Stimulated activated CD8-positive, alpha-beta memory T cell treated with anti-CD3 and anti-CD28 coated beads, Interleukin-4, amount 100 ng/mL, for 1 hour (primary cell): ENCODE measurements around the gene LAMC2.
"Not testable (repeated sequence)": the region's sequence is repeated elsewhere in the genome, so short reads cannot be mapped to it uniquely, and the experiment has no call there.

Experiments
- DNase-seq, 2 donors: peaks; one replicate each; pipeline ENCODE4 v3.0.0-alpha.2; 2020; ENCODE audit warnings: low read depth in 2 of 2, low spot score in 1 of 2

LAMC2 gene

DNA sequence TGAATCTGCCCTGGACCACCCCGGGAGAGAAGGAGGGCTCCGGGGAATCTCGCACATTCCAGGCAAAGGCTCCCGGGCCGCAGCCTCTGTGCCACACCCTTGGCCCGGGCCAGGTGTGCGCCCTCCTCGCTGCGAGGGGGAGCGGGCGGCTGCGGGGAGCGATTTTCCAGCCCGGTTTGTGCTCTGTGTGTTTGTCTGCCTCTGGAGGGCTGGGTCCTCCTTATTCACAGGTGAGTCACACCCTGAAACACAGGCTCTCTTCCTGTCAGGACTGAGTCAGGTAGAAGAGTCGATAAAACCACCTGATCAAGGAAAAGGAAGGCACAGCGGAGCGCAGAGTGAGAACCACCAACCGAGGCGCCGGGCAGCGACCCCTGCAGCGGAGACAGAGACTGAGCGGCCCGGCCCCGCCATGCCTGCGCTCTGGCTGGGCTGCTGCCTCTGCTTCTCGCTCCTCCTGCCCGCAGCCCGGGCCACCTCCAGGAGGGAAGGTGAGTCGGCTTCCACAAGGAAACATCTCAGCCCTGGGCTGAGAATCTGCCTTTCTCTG, at the start of gene LAMC2:
TSS of gene LAMC2 (plus strand) at position 324 of the 550 bp plus-strand sequence. CDS start at position 413, 89 bp downstream.
- DNase-seq, result no peak

DNA sequence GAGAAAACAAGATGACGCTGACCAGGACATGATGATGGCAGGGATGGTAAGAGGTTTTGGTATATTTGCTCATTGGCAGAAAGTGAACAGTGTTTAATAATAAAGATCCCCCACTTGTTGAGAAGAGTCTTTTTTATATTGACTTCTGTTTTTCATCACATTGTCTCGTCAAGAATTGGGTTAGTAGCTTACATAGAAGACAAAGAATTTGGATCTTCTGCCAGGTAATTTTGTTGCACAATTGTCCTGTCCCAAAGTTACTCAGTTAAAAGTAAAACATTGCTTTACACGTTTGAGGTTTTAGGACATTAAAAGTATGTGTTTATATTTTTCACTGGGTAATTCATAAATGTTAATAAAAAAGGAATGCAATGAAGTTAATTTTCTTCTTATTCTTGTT, 48.3 kb upstream of the LAMC2 start:
- no peak for DNase-seq

DNA sequence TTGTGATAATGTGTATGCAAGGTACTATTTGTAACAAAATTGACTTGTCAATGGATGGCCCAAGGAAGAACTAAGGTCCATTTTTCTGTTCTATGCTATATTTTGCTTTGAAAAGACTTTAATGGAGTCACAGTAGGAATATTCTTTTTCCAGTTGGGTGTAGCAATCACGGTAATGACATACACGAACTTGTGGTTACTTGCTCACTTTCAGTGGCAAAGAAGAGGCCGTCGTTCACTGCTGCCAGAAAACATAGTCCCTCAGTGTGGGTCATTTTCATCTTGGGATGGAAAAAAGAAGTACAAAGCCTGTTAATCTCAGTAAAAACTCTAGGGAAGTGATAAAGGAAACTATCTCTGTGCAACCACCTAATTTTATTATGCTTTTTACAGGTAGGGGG, 47.8 kb upstream of the LAMC2 start:
- DNase-seq, result no peak

DNA sequence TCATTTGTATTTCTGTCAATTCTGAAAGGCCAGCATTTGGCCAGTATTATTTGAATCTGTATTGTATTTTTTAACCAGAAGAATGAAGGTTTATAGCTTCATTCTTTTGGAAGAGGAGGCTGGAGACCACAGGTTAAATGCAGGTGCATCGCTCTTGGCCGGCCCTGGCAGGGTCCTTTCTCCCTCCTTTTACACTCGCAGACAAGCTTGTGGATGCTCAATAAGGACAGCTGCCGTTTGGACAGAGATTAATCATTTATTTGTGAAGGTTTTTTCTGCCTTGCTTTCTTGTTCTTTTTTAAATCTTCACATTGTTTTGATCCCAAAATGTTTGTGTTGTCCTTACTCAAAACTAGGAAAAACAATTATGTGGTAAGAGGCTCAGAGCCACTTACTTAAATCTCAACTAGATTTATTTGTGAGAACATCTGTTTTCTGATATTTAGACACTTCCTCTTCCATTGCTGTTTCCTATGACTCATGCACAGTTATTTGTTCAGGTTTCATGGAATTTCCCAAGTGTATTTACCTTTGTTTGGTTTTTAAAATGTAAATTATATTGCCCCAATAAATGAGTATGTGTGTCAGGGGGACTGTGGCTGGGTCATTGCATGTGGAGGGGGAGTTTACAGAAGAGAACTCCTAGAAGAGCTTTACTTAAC, 46.7 kb upstream of the LAMC2 start:
- DNase-seq, result no peak

DNA sequence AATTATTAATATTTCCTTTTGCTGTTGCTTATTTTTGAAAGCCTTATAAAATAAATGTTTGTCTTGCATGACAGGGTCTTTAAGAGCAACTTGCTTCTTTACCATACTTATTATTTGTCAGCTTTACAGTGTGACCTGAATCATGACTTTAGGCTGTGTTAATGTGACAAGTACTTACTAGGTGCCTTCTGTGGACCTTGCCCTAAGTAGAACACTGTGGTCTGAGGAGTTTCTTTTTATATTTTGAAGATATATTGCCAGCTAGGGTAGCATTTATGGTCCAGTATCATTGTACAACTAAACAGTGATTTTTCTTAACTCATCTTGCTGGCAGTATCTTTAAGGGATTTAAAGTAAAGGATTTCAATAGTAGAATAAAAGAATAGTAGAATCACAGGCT, 45.4 kb upstream of the LAMC2 start:
- no peak for DNase-seq

DNA sequence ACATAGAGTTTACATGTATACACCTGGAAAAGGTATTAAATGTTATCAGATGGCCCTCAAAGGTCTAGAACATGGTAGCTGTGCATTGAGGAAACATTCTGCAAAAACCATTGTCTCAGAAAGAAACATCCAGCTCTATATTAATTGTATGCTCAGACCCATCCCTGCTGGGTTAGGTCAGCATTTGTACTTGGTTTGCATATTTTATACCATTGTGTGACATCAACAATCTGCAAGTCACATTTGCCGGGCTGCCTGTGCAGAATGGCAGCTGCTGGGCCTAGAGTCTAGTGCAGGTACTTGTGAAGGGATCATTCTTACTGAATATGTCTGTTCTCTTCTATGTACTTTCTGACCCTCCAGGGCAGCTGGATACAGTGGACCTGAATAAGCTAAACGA, 43.9 kb upstream of the LAMC2 start:
- DNase-seq, result no peak

DNA sequence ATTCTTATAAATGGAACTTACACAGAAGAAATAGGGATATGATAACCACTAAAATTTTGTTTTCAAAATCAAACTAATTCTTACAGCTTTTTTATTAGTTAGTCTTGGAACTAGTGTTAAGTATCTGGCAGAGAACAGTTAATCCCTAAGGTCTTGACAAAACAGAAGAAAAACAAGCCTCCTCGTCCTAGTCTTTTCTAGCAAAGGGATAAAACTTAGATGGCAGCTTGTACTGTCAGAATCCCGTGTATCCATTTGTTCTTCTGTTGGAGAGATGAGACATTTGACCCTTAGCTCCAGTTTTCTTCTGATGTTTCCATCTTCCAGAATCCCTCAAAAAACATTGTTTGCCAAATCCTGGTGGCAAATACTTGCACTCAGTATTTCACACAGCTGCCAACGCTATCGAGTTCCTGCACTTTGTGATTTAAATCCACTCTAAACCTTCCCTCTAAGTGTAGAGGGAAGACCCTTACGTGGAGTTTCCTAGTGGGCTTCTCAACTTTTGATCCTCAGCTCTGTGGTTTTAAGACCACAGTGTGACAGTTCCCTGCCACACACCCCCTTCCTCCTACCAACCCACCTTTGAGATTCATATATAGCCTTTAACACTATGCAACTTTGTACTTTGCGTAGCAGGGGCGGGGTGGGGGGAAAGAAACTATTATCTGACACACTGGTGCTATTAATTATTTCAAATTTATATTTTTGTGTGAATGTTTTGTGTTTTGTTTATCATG, 42.3 kb upstream of the LAMC2 start:
- DNase-seq, result no peak

DNA sequence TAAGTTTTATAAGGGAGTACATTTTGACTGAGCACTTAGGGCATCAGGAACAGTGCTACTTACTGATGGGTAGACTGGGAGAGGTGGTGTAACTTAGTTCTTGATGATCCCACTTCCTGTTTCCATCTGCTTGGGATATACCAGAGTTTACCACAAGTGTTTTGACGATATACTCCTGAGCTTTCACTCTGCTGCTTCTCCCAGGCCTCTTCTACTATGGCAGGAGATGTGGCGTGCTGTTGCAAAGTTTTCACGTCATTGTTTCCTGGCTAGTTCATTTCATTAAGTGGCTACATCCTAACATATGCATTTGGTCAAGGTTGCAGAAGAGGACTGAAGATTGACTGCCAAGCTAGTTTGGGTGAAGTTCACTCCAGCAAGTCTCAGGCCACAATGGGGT, 41.3 kb upstream of the LAMC2 start:
- DNase-seq, result no peak

DNA sequence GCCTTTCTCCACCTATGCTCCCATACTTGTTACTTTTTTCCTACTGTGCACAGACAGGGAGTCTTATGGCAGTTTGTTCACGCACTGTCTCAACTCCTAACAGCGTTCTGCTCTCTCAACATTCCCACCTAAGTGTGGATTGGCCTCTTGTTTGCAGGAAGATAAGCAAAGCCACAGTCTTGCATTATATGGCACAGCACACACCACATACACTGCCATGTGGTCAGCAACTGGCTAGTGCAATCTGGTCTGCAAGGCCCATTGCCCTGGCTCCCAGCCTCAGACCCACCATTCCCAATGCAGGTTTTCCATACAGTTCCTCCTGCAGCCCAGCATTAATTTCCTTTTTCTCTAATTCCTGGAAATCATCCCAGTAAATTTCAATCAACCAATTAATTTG, 38.3 kb upstream of the LAMC2 start:
- DNase-seq, result no peak

DNA sequence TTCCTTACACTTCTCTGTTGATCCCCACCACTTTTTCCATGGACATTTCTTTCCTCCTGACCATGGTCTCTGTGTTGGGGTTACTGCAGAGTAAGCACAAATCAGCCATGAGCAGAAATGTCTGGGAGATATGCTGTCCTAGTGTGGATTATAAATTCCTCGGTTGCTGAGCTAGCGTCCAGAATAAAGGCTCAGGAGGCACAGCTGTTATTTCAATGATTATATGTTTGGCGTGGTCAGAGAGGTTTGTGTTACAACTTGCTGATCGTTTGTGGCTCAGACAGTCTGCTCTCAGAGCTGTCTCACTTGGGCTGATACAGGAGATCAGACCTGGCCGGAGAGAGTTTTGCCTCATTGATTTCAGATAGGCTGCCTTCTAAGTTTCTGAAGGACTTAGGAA, 37.5 kb upstream of the LAMC2 start:
- no peak for DNase-seq

DNA sequence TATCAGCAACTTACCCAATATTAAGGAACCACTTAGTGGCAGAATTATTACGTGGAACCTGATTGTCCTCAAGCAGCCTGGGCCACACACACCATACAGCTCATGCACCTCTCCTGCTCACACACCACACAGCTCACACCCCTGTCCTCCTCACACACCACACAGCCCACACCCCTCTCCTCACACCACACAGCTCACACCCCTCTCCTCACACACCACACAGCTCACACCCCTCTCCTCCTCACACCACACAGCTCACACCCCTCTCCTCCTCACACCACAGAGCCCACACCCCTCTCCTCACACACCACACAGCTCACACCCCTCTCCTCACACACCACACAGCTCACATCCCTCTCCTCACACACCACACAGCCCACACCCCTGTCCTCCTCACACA, 36.8 kb upstream of the LAMC2 start:
- no peak for DNase-seq

DNA sequence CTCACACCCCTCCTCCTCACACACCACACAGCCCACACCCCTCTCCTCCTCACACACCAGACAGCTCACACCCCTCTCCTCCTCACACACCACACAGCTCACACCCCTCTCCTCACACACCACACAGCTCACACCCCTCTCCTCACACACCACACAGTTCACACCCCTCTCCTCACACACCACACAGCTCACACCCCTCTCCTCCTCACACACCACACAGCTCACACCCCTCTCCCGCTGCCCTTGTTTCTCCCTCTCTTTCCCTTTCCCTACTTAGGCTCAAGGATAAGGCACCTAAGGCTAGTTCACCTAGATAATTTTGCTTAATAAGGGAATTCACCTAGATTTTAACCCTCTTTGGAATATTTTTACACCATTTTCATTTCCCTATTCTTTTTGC, 36.0 kb upstream of the LAMC2 start:
- not testable (repeated sequence) for DNase-seq

DNA sequence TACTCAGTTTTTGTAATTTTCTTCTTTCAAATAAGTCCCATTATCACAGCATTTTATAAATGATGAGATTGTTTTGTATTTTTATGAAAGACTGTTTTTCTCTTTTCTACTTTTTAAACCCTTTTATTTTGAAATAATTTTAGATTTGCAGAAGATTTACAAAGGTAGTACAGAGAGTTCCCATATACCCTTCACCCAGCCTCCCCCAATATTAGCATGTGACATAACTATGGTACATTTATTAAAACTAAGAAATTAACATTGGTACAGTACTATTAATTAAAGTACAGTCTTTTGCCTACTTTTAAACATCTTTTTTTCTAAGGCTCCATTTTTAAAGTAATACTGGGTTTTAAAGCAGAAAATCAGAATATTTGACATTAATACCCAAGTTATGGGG, 35.6 kb upstream of the LAMC2 start:
- DNase-seq, result no peak

DNA sequence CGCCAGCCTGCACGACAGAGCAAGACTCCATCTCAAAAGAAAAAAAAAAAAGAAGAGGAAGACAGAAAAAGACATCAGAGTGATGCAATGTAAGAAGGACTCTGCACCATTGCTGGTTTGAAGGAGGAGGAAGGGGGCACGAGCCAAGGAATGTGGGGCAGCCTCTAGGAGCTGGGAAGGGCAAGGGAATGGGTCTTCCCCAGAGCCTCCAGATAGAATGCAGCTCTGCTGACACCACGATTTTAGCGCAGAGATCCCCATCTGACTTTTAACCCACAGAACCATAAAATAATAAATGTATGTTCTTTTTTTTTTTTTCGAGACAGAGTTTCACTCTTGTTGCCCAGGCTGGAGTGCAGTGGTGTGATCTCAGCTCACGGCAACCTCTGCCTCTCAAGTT, 33.9 kb upstream of the LAMC2 start:
- no peak for DNase-seq

DNA sequence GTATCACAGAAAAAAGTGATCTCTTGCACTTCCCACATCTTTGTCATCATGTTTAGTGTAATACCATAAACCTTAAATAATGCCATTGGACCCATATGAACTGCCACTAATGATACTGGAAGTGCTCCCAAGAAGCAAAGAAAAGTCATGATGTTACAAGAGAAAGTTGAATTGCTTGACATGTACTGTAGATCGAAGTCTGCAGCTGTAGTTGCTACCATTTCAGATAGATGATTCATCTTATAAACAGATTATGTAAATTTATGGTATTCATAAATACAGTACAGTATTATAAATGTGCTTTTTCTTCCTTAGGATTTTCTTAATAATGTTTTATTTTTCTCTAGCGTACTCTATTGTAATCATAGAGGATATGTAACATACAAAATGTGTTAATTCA, 30.1 kb upstream of the LAMC2 start:
- no peak for DNase-seq

DNA sequence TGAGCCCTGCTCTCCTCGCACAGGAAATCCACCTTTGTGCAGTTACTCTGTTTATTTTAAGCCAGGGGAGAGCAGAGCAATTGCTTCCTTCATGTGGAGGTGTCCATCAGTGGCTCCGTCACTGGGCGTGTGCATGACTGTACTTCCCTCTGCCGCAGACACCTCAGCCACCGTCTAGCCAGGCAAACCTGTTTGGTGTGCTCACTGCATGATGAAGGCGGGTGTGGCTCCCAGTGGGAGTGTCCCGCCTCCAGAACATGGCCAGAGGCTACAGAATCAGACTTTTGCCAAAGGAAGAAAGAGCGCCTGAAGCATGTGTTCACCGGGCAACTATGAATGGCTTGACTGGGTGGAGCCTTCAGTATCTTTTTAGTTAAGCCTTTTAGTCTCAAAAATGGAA, 26.1 kb upstream of the LAMC2 start:
- no peak for DNase-seq

DNA sequence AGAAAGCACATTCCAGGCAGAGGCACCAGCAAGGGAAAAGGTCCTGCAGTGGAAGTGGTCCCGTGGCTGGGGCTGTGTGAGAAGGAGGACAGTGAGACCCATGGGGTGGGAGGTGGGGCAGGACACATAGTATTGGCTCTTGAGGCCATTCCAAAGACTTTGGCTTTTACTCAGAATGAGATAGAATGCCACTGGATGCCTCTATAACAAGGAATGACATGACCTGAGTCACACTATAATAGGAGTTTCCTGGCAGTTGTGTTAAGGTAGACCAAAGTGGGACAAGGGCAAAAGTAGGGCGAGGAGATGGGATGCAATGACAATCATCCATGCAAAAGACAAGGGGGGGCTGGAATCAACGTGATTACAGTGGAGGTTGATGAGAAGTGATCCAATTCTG, 24.7 kb upstream of the LAMC2 start:
- no peak for DNase-seq

DNA sequence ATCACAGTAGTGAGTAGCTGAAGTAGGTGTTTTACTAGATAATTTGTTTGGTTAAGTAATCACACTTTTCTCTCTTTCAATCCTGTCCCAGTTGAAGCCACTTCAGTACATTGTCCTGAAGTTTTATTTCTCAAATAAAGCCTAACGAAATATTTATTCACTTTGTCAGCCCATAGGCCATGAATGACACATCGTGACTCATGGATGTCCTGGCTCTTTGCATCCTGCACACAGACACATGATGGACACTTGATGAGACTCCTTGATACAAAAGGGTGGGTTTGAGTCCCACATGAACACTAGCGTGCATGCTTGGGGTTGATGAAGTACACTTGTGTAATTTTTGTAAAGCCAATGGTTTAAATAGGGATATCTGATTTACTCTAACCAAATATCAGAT, 22.7 kb upstream of the LAMC2 start:
- no peak for DNase-seq

DNA sequence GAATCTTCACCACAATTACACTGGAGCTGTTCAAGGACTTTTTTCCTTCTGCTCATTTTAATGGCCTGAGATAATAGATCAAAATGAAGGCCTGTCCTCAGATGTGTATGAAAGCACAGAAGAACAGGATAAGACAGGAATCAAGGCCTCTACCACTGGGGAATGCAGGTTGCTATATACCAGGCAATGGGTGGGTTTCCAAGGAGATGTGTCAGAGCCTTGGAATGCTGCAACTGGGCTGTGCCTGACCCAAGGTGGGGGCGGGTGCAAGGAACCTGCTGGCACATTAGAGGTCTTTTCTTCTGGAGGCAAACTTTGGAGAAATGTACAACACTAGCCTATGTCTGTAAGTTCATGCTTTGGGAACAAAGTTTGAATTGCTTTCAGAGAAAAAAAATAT, 21.7 kb upstream of the LAMC2 start:
- no peak for DNase-seq

DNA sequence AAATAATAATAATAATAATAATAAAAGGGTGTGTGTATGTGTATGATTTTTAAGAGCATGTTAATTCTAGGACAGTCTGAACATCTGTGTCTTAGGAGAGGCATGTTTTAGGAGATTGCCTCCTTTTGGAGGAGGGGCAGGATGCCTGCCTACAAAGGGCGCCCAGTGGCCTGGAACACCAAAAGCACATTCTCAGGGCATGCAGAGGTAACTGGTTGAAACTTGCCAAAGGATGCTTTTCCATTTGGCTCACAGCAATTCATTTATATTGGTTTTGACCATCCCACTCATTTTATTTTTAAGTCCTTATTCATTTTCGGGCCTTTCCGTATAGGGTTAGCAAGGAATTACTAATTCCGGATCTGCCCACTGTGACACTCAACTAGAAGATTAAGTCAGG, 21.1 kb upstream of the LAMC2 start:
- no peak for DNase-seq

DNA sequence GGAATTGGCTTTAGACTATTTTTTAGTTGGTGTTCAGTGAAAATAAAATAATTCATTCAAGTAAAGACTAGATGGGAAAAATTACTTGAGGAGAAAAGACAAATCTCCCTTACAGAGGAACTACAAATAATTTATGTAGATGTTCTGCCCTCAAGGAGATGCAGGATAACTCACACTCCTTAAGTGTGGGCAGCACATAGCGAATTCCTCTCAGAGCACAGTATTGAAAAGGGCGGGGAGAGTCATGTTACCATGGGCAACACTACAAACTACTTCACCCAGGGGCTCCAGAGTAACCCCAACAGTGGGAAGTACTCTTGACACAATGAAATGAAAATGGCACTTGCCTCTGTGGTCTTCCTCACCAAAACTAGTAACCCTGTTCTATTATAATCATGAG, 20.6 kb upstream of the LAMC2 start:
- DNase-seq, result no peak

DNA sequence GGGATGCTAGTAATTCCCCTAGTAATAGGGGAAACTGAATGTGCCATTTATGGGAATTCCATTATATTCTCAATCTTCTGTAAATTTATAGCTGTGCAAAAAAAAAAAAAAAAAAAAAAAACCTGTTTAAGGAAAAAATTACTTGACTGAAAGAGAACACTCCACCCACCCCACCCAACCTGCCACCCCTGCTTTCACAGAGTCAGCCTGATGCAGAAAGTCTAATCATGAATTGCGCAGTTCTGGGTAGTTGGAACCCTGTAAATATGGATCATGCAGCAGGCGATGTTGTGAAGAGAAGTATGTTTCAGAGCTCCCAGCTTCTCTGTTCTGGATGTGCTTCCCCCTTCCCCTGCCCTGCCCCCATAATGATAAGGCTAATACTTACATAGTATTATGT, 19.6 kb upstream of the LAMC2 start:
- no peak for DNase-seq

DNA sequence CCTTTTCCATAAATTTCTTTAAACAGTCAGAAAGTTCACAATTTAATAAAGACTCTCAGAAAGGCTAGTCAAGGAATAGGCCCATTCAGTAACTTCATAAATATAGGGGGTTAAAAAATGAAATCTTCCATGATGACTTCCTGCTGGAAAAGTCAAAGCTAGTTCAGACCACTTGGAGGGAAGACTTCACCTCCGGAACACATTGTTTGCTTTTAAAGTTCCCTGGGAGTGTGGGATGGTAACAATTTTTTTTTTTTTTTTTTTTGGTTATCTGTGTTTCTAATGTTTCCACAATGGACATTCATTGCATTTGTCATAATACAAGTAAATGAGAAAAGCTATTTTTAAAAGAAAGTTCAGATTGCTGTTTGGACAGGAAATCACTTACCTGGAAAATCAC, 18.4 kb upstream of the LAMC2 start:
- no peak for DNase-seq
